Measurements from ENCODE around the gene NIF3L1.

NIF3L1 gene

DNA sequence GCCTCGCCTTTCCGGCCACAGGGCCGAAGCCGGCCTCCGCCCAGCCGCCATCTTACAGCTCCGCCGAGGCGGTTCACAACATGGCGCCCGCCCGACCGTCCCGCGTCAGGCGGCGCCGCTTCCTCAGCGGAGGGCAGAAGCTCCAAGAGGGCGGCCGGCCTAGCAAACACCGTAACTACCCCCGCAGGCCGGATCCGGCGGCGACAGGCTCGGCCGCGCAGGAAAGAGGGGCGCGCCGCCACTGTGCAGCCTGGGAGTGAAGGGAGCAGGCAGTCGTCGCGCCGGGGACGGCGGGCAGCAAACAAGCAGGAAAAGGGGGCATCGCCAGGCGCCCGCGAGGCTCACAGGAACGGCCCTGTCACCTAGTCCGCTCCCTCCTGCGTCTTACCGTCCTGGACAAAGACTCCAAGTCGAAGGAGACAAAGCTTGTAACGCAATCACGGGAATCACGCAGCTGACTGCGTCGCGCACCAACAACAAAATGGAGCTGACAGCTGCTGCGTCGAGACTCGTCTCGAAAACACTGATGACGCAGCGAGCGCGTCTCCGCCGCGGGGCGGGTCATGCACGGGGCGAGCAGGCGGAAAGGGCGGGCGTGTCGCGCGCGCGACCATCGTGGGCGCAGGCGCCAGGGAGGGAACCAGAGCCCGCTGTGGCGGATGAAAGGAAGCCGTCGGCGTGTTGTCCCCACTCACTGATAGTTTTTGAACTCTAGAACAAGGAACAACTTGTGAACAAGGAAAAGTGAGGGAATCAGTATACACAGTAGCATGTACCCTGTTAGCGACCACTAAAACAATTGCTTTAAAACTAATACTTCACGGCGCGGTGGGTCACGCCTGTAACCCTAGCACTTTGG, 24.8 kb upstream of the NIF3L1 start, which contains the start of gene CLK1:
CLK1 (minus strand) TSS at position 483 of the 859 bp plus-strand sequence. CDS start 2,796 bp downstream, outside the sequence.
- peaks cover 50% of the 10 kb centered on the region for H3K79me2 ChIP-seq (ENCODE audit: insufficient read depth, low read depth)
- no peaks in the 10 kb centered on the region for H3K27me3 ChIP-seq (ENCODE audit: insufficient read depth, low read depth)
- H3K4me1 ChIP-seq (ENCODE audit: low read depth, poor library complexity, severe bottlenecking) = peaks cover 43% of the 10 kb centered on the region
- H3K27ac ChIP-seq = peak within 1 kb of the TSS; percentile 99
- peak within 1 kb of the TSS; percentile 65 for H2AFZ ChIP-seq (ENCODE audit: low read depth)
- peak within 1 kb of the TSS; percentile 38 for H3K4me2 ChIP-seq
- peak within 1 kb of the TSS; percentile 95 for H3K4me3 ChIP-seq (IDR thresholded peaks at IDR 0.05; ENCODE audit: insufficient read depth, low read depth, low read length)
- TF ChIP-seq, protein P1, sequence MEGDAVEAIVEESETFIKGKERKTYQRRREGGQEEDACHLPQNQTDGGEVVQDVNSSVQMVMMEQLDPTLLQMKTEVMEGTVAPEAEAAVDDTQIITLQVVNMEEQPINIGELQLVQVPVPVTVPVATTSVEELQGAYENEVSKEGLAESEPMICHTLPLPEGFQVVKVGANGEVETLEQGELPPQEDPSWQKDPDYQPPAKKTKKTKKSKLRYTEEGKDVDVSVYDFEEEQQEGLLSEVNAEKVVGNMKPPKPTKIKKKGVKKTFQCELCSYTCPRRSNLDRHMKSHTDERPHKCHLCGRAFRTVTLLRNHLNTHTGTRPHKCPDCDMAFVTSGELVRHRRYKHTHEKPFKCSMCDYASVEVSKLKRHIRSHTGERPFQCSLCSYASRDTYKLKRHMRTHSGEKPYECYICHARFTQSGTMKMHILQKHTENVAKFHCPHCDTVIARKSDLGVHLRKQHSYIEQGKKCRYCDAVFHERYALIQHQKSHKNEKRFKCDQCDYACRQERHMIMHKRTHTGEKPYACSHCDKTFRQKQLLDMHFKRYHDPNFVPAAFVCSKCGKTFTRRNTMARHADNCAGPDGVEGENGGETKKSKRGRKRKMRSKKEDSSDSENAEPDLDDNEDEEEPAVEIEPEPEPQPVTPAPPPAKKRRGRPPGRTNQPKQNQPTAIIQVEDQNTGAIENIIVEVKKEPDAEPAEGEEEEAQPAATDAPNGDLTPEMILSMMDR (conservative IDR thresholded peaks at IDR 0.05; ENCODE audit: low read depth, low read length) = no peak
- peaks cover 28% of the 10 kb centered on the region for H4K20me1 ChIP-seq (ENCODE audit: insufficient read depth)
- peak within 1 kb of the TSS; percentile 99 for H3K9ac ChIP-seq
- H3K36me3 ChIP-seq (ENCODE audit: insufficient read depth) = peaks cover 9% of the 10 kb centered on the region; the same call in 1 of the 2 replicates

DNA sequence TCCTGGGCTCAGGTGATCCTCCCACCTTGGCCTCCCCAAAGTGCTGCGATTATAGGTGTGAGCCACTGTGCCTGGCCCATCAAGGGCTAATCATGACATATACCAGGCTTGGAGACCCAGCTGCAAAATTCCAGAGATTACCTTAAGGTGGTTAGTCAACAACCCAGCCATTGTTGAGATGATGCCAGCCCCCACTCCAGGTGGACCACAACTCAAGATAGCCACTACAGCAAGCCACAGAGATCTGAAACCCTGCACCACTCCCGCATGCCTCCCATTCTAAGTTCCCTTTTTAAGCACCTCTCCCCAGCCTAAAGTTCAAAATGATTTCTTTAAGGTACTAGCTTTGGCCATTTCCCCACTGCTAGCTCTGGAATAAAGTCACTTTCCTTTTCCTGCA, 20.2 kb upstream of the NIF3L1 start:
- no peak overlapping the region for H3K9ac ChIP-seq
- H3K4me1 ChIP-seq (ENCODE audit: low read depth, poor library complexity, severe bottlenecking) = peaks cover 31% of the 10 kb centered on the region
- H3K36me3 ChIP-seq (ENCODE audit: insufficient read depth) = no peaks in the 10 kb centered on the region
- no peak overlapping the region for H3K4me2 ChIP-seq
- H4K20me1 ChIP-seq (ENCODE audit: insufficient read depth) = no peaks in the 10 kb centered on the region
- H2AFZ ChIP-seq (ENCODE audit: low read depth) = no peak overlapping the region
- H3K4me3 ChIP-seq (IDR thresholded peaks at IDR 0.05; ENCODE audit: insufficient read depth, low read depth, low read length) = no peak overlapping the region
- no peaks in the 10 kb centered on the region for H3K27me3 ChIP-seq (ENCODE audit: insufficient read depth, low read depth)
- peaks cover 4% of the 10 kb centered on the region for H3K79me2 ChIP-seq (ENCODE audit: insufficient read depth, low read depth)
- TF ChIP-seq, protein P1 (conservative IDR thresholded peaks at IDR 0.05; ENCODE audit: low read depth, low read length) = no peak
- no peak overlapping the region for H3K27ac ChIP-seq

DNA sequence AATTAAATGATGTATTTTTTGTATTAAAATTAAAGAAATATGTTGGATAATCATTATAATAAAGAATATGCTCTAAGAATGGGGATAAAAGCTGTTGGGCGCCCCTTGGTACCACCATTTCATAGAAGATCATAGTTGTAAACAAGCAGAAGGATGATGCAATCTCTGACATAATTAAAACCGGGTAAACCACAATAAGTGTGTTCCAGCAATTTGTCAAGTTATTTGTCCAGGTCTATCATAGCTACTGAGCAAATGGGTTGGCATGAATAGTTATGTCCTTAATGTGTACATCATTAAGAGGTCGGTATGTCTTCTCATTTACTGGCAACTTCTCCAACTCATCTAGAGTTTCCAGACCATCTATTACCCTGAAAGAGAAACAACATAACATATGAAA, 18.0 kb upstream of the NIF3L1 start:
- no peak overlapping the region for H3K4me2 ChIP-seq
- no peak overlapping the region for H2AFZ ChIP-seq (ENCODE audit: low read depth)
- no peak overlapping the region for H3K9ac ChIP-seq
- H3K27ac ChIP-seq = no peak overlapping the region
- no peaks in the 10 kb centered on the region for H3K27me3 ChIP-seq (ENCODE audit: insufficient read depth, low read depth)
- H3K4me3 ChIP-seq (IDR thresholded peaks at IDR 0.05; ENCODE audit: insufficient read depth, low read depth, low read length) = no peak overlapping the region
- no peaks in the 10 kb centered on the region for H3K79me2 ChIP-seq (ENCODE audit: insufficient read depth, low read depth)
- H3K4me1 ChIP-seq (ENCODE audit: low read depth, poor library complexity, severe bottlenecking) = peaks cover 24% of the 10 kb centered on the region
- no peaks in the 10 kb centered on the region for H3K36me3 ChIP-seq (ENCODE audit: insufficient read depth)
- TF ChIP-seq, protein P1 (conservative IDR thresholded peaks at IDR 0.05; ENCODE audit: low read depth, low read length) = no peak
- H4K20me1 ChIP-seq (ENCODE audit: insufficient read depth) = no peaks in the 10 kb centered on the region

DNA sequence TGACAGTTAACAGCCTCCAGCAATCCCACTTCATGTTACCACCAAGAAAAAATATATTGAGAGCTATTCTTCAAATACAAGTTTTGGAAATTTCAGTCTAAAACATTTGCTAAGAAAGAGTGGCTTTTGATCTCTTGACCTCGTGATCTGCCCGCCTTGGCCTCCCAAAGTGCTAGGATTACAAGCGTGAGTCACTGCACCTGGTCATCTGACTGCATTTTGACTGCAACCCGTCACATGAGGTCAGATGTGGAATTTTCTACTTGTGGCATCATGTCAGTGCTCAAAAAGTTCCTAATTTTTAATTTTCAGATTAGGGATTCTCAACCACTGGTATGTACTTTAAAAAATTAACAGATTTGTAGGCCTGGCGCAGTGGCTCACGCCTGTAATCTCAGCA, 15.6 kb upstream of the NIF3L1 start:
- H3K4me3 ChIP-seq (IDR thresholded peaks at IDR 0.05; ENCODE audit: insufficient read depth, low read depth, low read length) = no peak overlapping the region
- no peaks in the 10 kb centered on the region for H3K36me3 ChIP-seq (ENCODE audit: insufficient read depth)
- peaks cover 24% of the 10 kb centered on the region for H3K4me1 ChIP-seq (ENCODE audit: low read depth, poor library complexity, severe bottlenecking)
- H3K27me3 ChIP-seq (ENCODE audit: insufficient read depth, low read depth) = no peaks in the 10 kb centered on the region
- H3K79me2 ChIP-seq (ENCODE audit: insufficient read depth, low read depth) = no peaks in the 10 kb centered on the region
- H4K20me1 ChIP-seq (ENCODE audit: insufficient read depth) = no peaks in the 10 kb centered on the region
- H3K4me2 ChIP-seq = no peak overlapping the region
- no peak overlapping the region for H2AFZ ChIP-seq (ENCODE audit: low read depth)
- no peak overlapping the region for H3K9ac ChIP-seq
- TF ChIP-seq, protein P1 (conservative IDR thresholded peaks at IDR 0.05; ENCODE audit: low read depth, low read length) = no peak
- no peak overlapping the region for H3K27ac ChIP-seq

Data from KMS-11 (cell line).